Measurements from ENCODE around the gene FAM185A.
A peak's percentile ranks its signal among the peaks of the same experiment; 100 is the strongest.
"Not testable (repeated sequence)": the region's sequence is repeated elsewhere in the genome, so short reads cannot be mapped to it uniquely, and the experiment has no call there.

The FAM185A gene

GRCh38 chr7:102742002-102742771, 6.6 kb upstream of the FAM185A start:
- H2AK5ac ChIP-seq (ENCODE audit: low read length); H2BK120ac ChIP-seq (ENCODE audit: insufficient read depth, low read length, poor library complexity); H3K4ac ChIP-seq (ENCODE audit: low read depth, low read length); H2BK12ac ChIP-seq (ENCODE audit: low read length); H3K4me2 ChIP-seq (ENCODE audit: low read length); H4K12ac ChIP-seq (ENCODE audit: low read depth, low read length); DNase-seq; H3K4me1 ChIP-seq (ENCODE audit: control insufficient read depth in 1 of 2, insufficient read depth in 2 of 2, low read length in 2 of 2); H3K79me1 ChIP-seq (ENCODE audit: low read length); H3K36me3 ChIP-seq (ENCODE audit: control insufficient read depth in 1 of 2, insufficient read depth in 2 of 2, low read length in 2 of 2); H3K9me3 ChIP-seq (ENCODE audit: insufficient read depth, low read depth, low read length); H3K27ac ChIP-seq (ENCODE audit: low read depth, low read length); H2AFZ ChIP-seq (ENCODE audit: insufficient read depth, low read length, poor library complexity); H3K9ac ChIP-seq (ENCODE audit: low read length); H2BK5ac ChIP-seq (ENCODE audit: low read depth, low read length, poor library complexity); H3K4me3 ChIP-seq (ENCODE audit: low read depth, low read length); H3K18ac ChIP-seq (ENCODE audit: low read length); H3K14ac ChIP-seq (ENCODE audit: low read length); H3K79me2 ChIP-seq (ENCODE audit: control insufficient read depth, insufficient read depth, low read length, poor library complexity); H3K23ac ChIP-seq (ENCODE audit: low read length); H3K27me3 ChIP-seq (ENCODE audit: insufficient read depth, low read length); H4K8ac ChIP-seq (ENCODE audit: low read depth, low read length); H4K91ac ChIP-seq (ENCODE audit: low read depth, low read length): not testable (repeated sequence)
- no CpG with 5 or more reads among the region's 4 CpGs for WGBS (ENCODE audit: extremely low coverage, insufficient coverage, insufficient read length)

- DNase-seq; H3K27me3 ChIP-seq (ENCODE audit: insufficient read depth, low read length); H3K23ac ChIP-seq (ENCODE audit: low read length); H3K79me1 ChIP-seq (ENCODE audit: low read length); H3K27ac ChIP-seq (ENCODE audit: low read depth, low read length); H3K9ac ChIP-seq (ENCODE audit: low read length); H3K4me2 ChIP-seq (ENCODE audit: low read length); H4K91ac ChIP-seq (ENCODE audit: low read depth, low read length); H3K14ac ChIP-seq (ENCODE audit: low read length); H2AK5ac ChIP-seq (ENCODE audit: low read length); H2BK12ac ChIP-seq (ENCODE audit: low read length); H3K9me3 ChIP-seq (ENCODE audit: insufficient read depth, low read depth, low read length); H3K79me2 ChIP-seq (ENCODE audit: control insufficient read depth, insufficient read depth, low read length, poor library complexity); H3K4ac ChIP-seq (ENCODE audit: low read depth, low read length); H4K12ac ChIP-seq (ENCODE audit: low read depth, low read length); H2AFZ ChIP-seq (ENCODE audit: insufficient read depth, low read length, poor library complexity); H3K36me3 ChIP-seq (ENCODE audit: control insufficient read depth in 1 of 2, insufficient read depth in 2 of 2, low read length in 2 of 2); H3K18ac ChIP-seq (ENCODE audit: low read length); H4K8ac ChIP-seq (ENCODE audit: low read depth, low read length); H2BK120ac ChIP-seq (ENCODE audit: insufficient read depth, low read length, poor library complexity); H2BK5ac ChIP-seq (ENCODE audit: low read depth, low read length, poor library complexity); H3K4me1 ChIP-seq (ENCODE audit: control insufficient read depth in 1 of 2, insufficient read depth in 2 of 2, low read length in 2 of 2); H3K4me3 ChIP-seq (ENCODE audit: low read depth, low read length): not testable (repeated sequence)
- WGBS (ENCODE audit: extremely low coverage, insufficient coverage, insufficient read length) = no CpG with 5 or more reads among the region's 9 CpGs
Measured at GRCh38 chr7:102743861-102744260, 4.9 kb upstream of the FAM185A start.

DNA sequence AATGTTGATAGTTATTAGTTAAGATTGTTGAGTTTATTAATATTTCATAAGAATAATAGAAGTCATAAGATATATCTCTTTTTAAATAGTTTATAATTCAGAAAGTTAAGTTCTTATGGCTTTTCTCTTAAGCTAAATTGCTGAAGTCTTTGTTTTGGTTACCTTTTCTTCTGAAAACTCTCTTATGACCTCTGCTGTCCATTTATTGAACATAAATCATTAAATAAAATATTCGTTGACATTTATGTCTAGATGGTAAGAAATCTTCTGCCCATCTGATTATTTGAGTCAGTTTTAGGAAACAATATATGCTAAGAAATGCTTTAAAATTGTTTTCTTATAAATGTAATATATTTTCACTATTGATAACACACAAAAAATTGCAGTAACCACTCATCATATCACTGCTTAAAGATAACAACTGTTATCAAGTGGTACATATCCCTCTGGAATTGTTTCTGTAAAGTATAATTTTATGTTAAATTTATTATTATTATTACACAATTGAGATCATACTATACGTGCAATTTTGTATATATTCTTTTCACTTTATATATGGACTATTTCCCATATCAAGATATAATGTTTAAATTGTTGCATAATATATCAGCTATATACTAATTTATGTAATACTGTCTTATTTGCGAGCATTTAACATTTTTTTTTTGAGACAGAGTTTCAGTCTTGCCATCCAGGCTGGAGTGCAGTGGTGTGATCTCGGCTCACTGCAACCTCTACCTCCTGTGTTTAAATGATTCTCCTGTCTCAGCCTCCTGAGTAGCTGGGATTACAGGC, 3.1 kb upstream of the FAM185A start:
- H3K4me3 ChIP-seq (ENCODE audit: low read depth, low read length); H3K27ac ChIP-seq (ENCODE audit: low read depth, low read length); H3K14ac ChIP-seq (ENCODE audit: low read length); H3K18ac ChIP-seq (ENCODE audit: low read length); H2BK120ac ChIP-seq (ENCODE audit: insufficient read depth, low read length, poor library complexity); H3K36me3 ChIP-seq (ENCODE audit: control insufficient read depth in 1 of 2, insufficient read depth in 2 of 2, low read length in 2 of 2); H3K79me1 ChIP-seq (ENCODE audit: low read length); H2BK12ac ChIP-seq (ENCODE audit: low read length); H3K9ac ChIP-seq (ENCODE audit: low read length); H2BK5ac ChIP-seq (ENCODE audit: low read depth, low read length, poor library complexity); H3K23ac ChIP-seq (ENCODE audit: low read length); H3K4me2 ChIP-seq (ENCODE audit: low read length); H3K27me3 ChIP-seq (ENCODE audit: insufficient read depth, low read length); H3K9me3 ChIP-seq (ENCODE audit: insufficient read depth, low read depth, low read length); H4K8ac ChIP-seq (ENCODE audit: low read depth, low read length); H3K79me2 ChIP-seq (ENCODE audit: control insufficient read depth, insufficient read depth, low read length, poor library complexity); H3K4me1 ChIP-seq (ENCODE audit: control insufficient read depth in 1 of 2, insufficient read depth in 2 of 2, low read length in 2 of 2); H3K4ac ChIP-seq (ENCODE audit: low read depth, low read length); H4K12ac ChIP-seq (ENCODE audit: low read depth, low read length); H2AFZ ChIP-seq (ENCODE audit: insufficient read depth, low read length, poor library complexity); H2AK5ac ChIP-seq (ENCODE audit: low read length); H4K91ac ChIP-seq (ENCODE audit: low read depth, low read length): not testable (repeated sequence)
- no CpG with 5 or more reads among the region's 4 CpGs for WGBS (ENCODE audit: extremely low coverage, insufficient coverage, insufficient read length)
- DNase-seq = peak in 1 of 2 donors; percentile 22

GRCh38 chr7:102749445-102749786, 617 bp downstream of the FAM185A start:
- not testable (repeated sequence) for H3K9ac ChIP-seq (ENCODE audit: low read length); DNase-seq; H3K23ac ChIP-seq (ENCODE audit: low read length); H3K36me3 ChIP-seq (ENCODE audit: control insufficient read depth in 1 of 2, insufficient read depth in 2 of 2, low read length in 2 of 2); H4K12ac ChIP-seq (ENCODE audit: low read depth, low read length); H3K18ac ChIP-seq (ENCODE audit: low read length); H3K79me2 ChIP-seq (ENCODE audit: control insufficient read depth, insufficient read depth, low read length, poor library complexity); H3K4me1 ChIP-seq (ENCODE audit: control insufficient read depth in 1 of 2, insufficient read depth in 2 of 2, low read length in 2 of 2); H3K4ac ChIP-seq (ENCODE audit: low read depth, low read length); H2AFZ ChIP-seq (ENCODE audit: insufficient read depth, low read length, poor library complexity); H3K14ac ChIP-seq (ENCODE audit: low read length); H2BK5ac ChIP-seq (ENCODE audit: low read depth, low read length, poor library complexity); H4K91ac ChIP-seq (ENCODE audit: low read depth, low read length); H4K8ac ChIP-seq (ENCODE audit: low read depth, low read length); H2AK5ac ChIP-seq (ENCODE audit: low read length); H2BK120ac ChIP-seq (ENCODE audit: insufficient read depth, low read length, poor library complexity); H3K9me3 ChIP-seq (ENCODE audit: insufficient read depth, low read depth, low read length); H3K79me1 ChIP-seq (ENCODE audit: low read length); H3K27me3 ChIP-seq (ENCODE audit: insufficient read depth, low read length); H2BK12ac ChIP-seq (ENCODE audit: low read length)
- H3K27ac ChIP-seq (ENCODE audit: low read depth, low read length) = peak overlapping the region; percentile 42
- H3K4me2 ChIP-seq (ENCODE audit: low read length) = peak overlapping the region; percentile 73
- WGBS (ENCODE audit: extremely low coverage, insufficient coverage, insufficient read length) = no CpG with 5 or more reads among the region's 26 CpGs
- peak overlapping the region; percentile 85 for H3K4me3 ChIP-seq (ENCODE audit: low read depth, low read length)

Data from trophoblast cell (in vitro differentiated cells and primary cell).